Tibial nerve (tissue), 3 donors: ENCODE results near the gene TRIOBP.

Source experiments
- CTCF ChIP-seq, 5 experiments: fragments of 200-600 bp in 3 of 5; fragments of 450-650 bp in 2 of 5; sonication (generic) in 3 of 5; IDR thresholded peaks; one replicate each; pipeline ENCODE4 v1.5.1; 2016 to 2019; ENCODE audit warnings: antibody characterized with exemption in 5 of 5, mild to moderate bottlenecking in 3 of 5, moderate library complexity in 2 of 5
- POLR2A ChIP-seq, 2 donors: fragments of 450-650 bp; IDR thresholded peaks; one replicate each; pipeline ENCODE4 v1.6.1; 2017; ENCODE audit warnings: antibody characterized with exemption in 2 of 2, mild to moderate bottlenecking in 2 of 2, moderate library complexity in 2 of 2

GRCh38 chr22:37768273-37768672 lies 71.4 kb downstream of the TRIOBP start:
- TF ChIP-seq CTCF (IDR thresholded peaks at IDR 0.05) (peak in 1 of 5 experiments; percentile 7), POLR2A (IDR thresholded peaks at IDR 0.05) (no peak)
